ENCODE results near the gene ZEB2.

Gene ZEB2

GRCh38 chr2:144402251-144402650, 117.7 kb downstream of the ZEB2 start:
- TF ChIP-seq, protein P1, sequence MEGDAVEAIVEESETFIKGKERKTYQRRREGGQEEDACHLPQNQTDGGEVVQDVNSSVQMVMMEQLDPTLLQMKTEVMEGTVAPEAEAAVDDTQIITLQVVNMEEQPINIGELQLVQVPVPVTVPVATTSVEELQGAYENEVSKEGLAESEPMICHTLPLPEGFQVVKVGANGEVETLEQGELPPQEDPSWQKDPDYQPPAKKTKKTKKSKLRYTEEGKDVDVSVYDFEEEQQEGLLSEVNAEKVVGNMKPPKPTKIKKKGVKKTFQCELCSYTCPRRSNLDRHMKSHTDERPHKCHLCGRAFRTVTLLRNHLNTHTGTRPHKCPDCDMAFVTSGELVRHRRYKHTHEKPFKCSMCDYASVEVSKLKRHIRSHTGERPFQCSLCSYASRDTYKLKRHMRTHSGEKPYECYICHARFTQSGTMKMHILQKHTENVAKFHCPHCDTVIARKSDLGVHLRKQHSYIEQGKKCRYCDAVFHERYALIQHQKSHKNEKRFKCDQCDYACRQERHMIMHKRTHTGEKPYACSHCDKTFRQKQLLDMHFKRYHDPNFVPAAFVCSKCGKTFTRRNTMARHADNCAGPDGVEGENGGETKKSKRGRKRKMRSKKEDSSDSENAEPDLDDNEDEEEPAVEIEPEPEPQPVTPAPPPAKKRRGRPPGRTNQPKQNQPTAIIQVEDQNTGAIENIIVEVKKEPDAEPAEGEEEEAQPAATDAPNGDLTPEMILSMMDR (IDR thresholded peaks at IDR 0.05; ENCODE audit: low read depth, low read length) = no peak
- Histone ChIP-seq H3K9me3 (ENCODE audit: severe bottlenecking) (no peaks in the 10 kb centered on the region), H3K36me3 (peaks cover 2% of the 10 kb centered on the region), H3K4me3 (ENCODE audit: low read depth, low read length) (no peak overlapping the region), H3K27me3 (ENCODE audit: insufficient read depth, low read depth, severe bottlenecking) (no peaks in the 10 kb centered on the region), H3K27ac (no peak overlapping the region)
- no peak for DNase-seq

DNA sequence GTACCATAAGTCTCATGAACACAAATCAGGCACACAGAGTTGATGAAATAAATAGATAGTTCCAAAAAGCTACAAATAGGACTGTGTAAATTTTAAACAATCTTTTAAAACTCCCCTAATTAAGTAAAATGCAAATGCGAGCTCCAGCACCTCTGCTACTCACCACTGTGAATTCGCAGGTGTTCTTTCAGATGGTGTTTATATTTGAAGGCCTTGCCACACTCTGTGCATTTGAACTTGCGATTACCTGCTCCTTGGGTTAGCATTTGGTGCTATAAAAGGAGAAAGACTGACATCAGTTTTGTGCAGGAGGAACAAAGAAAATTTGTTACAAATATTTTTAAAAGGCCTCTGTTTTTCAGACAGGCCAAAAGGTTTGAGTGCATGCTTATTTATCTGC, 118.9 kb downstream of the ZEB2 start:
- H3K9me3 ChIP-seq (ENCODE audit: severe bottlenecking) = no peaks in the 10 kb centered on the region
- no peaks in the 10 kb centered on the region for H3K27me3 ChIP-seq (ENCODE audit: insufficient read depth, low read depth, severe bottlenecking)
- DNase-seq = no peak
- H3K27ac ChIP-seq = no peak overlapping the region
- TF ChIP-seq, protein P1 (IDR thresholded peaks at IDR 0.05; ENCODE audit: low read depth, low read length) = no peak
- no peak overlapping the region for H3K4me3 ChIP-seq (ENCODE audit: low read depth, low read length)
- peaks cover 2% of the 10 kb centered on the region for H3K36me3 ChIP-seq

GRCh38 chr2:144396318-144396717, 123.6 kb downstream of the ZEB2 start:
- no peak for DNase-seq
- H3K36me3 ChIP-seq = peaks cover 2% of the 10 kb centered on the region
- no peak overlapping the region for H3K4me3 ChIP-seq (ENCODE audit: low read depth, low read length)
- H3K27me3 ChIP-seq (ENCODE audit: insufficient read depth, low read depth, severe bottlenecking) = no peaks in the 10 kb centered on the region
- no peaks in the 10 kb centered on the region for H3K9me3 ChIP-seq (ENCODE audit: severe bottlenecking)
- no peak overlapping the region for H3K27ac ChIP-seq
- TF ChIP-seq, protein P1 (IDR thresholded peaks at IDR 0.05; ENCODE audit: low read depth, low read length) = no peak

DNA sequence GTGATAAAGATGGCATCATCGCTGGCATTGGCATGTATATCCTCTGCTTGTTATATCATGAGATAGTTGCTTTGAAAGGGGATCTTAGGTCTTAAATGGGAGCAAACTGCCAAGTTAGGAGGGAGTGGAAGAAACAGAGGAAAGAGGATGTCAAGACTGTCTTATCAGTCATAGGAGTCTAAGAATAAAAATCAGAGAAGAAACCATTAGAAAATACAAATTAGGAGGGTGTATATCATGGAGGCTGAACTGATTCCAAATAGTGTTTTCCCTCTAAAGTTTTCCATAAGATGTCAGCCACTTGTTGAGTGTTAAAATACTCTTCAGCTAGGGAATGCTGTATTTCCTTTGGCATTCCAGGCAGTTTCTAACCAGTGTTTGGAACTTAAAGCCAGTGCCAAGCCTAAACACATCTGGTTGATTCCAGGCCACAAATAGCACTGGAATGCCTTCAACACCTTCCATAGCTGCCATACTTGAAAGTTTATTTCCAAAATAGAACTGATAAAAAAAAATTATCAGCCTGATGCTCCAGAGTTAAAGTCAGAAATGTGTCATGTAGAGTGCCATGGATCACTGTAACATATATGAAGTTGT, 129.4 kb downstream of the ZEB2 start:
- Histone ChIP-seq H3K9me3 (ENCODE audit: severe bottlenecking) (no peaks in the 10 kb centered on the region), H3K4me3 (ENCODE audit: low read depth, low read length) (no peak overlapping the region), H3K27me3 (ENCODE audit: insufficient read depth, low read depth, severe bottlenecking) (no peaks in the 10 kb centered on the region), H3K27ac (no peak overlapping the region), H3K36me3 (no peaks in the 10 kb centered on the region)
- no peak for DNase-seq
- TF ChIP-seq, protein P1 (IDR thresholded peaks at IDR 0.05; ENCODE audit: low read depth, low read length) = no peak

- Histone ChIP-seq H3K9me3 (ENCODE audit: severe bottlenecking) (no peaks in the 10 kb centered on the region), H3K27ac (no peak overlapping the region), H3K4me3 (ENCODE audit: low read depth, low read length) (no peak overlapping the region), H3K36me3 (no peaks in the 10 kb centered on the region), H3K27me3 (ENCODE audit: insufficient read depth, low read depth, severe bottlenecking) (no peaks in the 10 kb centered on the region)
- no peak for DNase-seq
- TF ChIP-seq, protein P1 (IDR thresholded peaks at IDR 0.05; ENCODE audit: low read depth, low read length) = no peak
Observed at GRCh38 chr2:144389930-144390311, 130.0 kb downstream of the ZEB2 start.

Measured in WERI-Rb-1 (cell line).